ENCODE data around the gene SLC25A36.
"Not testable (repeated sequence)": the region's sequence is repeated elsewhere in the genome, so short reads cannot be mapped to it uniquely, and the experiment has no call there.

SLC25A36 gene

GRCh38 chr3:140980663-140981062 is 39.0 kb downstream of the SLC25A36 start:
- H3K4me1 ChIP-seq (ENCODE audit: control insufficient read depth in 1 of 2, insufficient read depth in 2 of 2, low read length in 2 of 2): no peaks in the 10 kb centered on the region
- no peak overlapping the region for H3K23ac ChIP-seq (ENCODE audit: low read length)
- H4K91ac ChIP-seq (ENCODE audit: low read depth, low read length): no peak overlapping the region
- H3K79me2 ChIP-seq (ENCODE audit: control insufficient read depth, insufficient read depth, low read length, poor library complexity): no peaks in the 10 kb centered on the region
- H2BK12ac ChIP-seq (ENCODE audit: low read length): no peak overlapping the region
- H3K27ac ChIP-seq (ENCODE audit: low read depth, low read length): no peak overlapping the region
- H3K4ac ChIP-seq (ENCODE audit: low read depth, low read length): no peak overlapping the region
- peaks cover 0 to 2% of the 10 kb centered on the region in 2 experiments for H3K36me3 ChIP-seq (ENCODE audit: control insufficient read depth in 1 of 2, insufficient read depth in 2 of 2, low read length in 2 of 2)
- no peak overlapping the region for H4K8ac ChIP-seq (ENCODE audit: low read depth, low read length)
- no peak overlapping the region for H3K14ac ChIP-seq (ENCODE audit: low read length)
- no peak for DNase-seq
- H3K4me2 ChIP-seq (ENCODE audit: low read length): no peak overlapping the region
- no peak overlapping the region for H2BK120ac ChIP-seq (ENCODE audit: insufficient read depth, low read length, poor library complexity)
- no peak overlapping the region for H3K4me3 ChIP-seq (ENCODE audit: low read depth, low read length)
- H3K18ac ChIP-seq (ENCODE audit: low read length): no peak overlapping the region
- no peak overlapping the region for H2BK5ac ChIP-seq (ENCODE audit: low read depth, low read length, poor library complexity)
- no peak overlapping the region for H3K9ac ChIP-seq (ENCODE audit: low read length)
- H4K12ac ChIP-seq (ENCODE audit: low read depth, low read length): no peak overlapping the region
- H3K79me1 ChIP-seq (ENCODE audit: low read length): no peaks in the 10 kb centered on the region
- no CpG with 5 or more reads among the region's 4 CpGs for WGBS (ENCODE audit: extremely low coverage, insufficient coverage, insufficient read length)
- no peaks in the 10 kb centered on the region for H3K27me3 ChIP-seq (ENCODE audit: insufficient read depth, low read length)
- no peak overlapping the region for H2AK5ac ChIP-seq (ENCODE audit: low read length)
- no peaks in the 10 kb centered on the region for H3K9me3 ChIP-seq (ENCODE audit: insufficient read depth, low read depth, low read length)
- no peak overlapping the region for H2AFZ ChIP-seq (ENCODE audit: insufficient read depth, low read length, poor library complexity)

DNA sequence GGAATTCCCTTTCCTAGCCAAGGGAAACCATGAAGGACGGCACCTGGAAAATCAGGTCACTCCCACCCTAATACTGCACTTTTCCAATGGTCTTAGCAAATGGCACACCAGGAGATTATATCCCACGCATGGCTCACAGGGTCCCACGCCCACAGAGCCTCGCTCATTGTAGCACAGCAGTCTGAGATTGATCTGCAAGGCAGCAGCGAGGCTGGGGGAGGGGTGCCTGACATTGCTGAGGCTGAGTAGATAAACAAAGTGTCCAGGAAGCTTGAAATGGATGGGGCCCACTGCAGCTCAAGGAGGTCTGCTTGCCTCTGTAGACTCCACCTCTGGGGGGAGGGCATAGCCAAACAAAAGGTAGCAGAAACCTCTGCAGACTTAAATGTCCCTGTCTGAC is 46.2 kb downstream of the SLC25A36 start:
- not testable (repeated sequence) for H2BK5ac ChIP-seq (ENCODE audit: low read depth, low read length, poor library complexity); H3K9me3 ChIP-seq (ENCODE audit: insufficient read depth, low read depth, low read length); H3K36me3 ChIP-seq (ENCODE audit: control insufficient read depth in 1 of 2, insufficient read depth in 2 of 2, low read length in 2 of 2); H3K4me1 ChIP-seq (ENCODE audit: control insufficient read depth in 1 of 2, insufficient read depth in 2 of 2, low read length in 2 of 2); H3K4me2 ChIP-seq (ENCODE audit: low read length); H3K27ac ChIP-seq (ENCODE audit: low read depth, low read length); H3K9ac ChIP-seq (ENCODE audit: low read length); H3K79me1 ChIP-seq (ENCODE audit: low read length); H2BK120ac ChIP-seq (ENCODE audit: insufficient read depth, low read length, poor library complexity); DNase-seq; H3K79me2 ChIP-seq (ENCODE audit: control insufficient read depth, insufficient read depth, low read length, poor library complexity); H2BK12ac ChIP-seq (ENCODE audit: low read length); H3K23ac ChIP-seq (ENCODE audit: low read length); H4K12ac ChIP-seq (ENCODE audit: low read depth, low read length); H2AFZ ChIP-seq (ENCODE audit: insufficient read depth, low read length, poor library complexity); H4K8ac ChIP-seq (ENCODE audit: low read depth, low read length); H3K4ac ChIP-seq (ENCODE audit: low read depth, low read length); H4K91ac ChIP-seq (ENCODE audit: low read depth, low read length); H3K27me3 ChIP-seq (ENCODE audit: insufficient read depth, low read length); H2AK5ac ChIP-seq (ENCODE audit: low read length); H3K14ac ChIP-seq (ENCODE audit: low read length); H3K4me3 ChIP-seq (ENCODE audit: low read depth, low read length); H3K18ac ChIP-seq (ENCODE audit: low read length)
- WGBS (ENCODE audit: extremely low coverage, insufficient coverage, insufficient read length): no CpG with 5 or more reads among the region's 5 CpGs

DNA sequence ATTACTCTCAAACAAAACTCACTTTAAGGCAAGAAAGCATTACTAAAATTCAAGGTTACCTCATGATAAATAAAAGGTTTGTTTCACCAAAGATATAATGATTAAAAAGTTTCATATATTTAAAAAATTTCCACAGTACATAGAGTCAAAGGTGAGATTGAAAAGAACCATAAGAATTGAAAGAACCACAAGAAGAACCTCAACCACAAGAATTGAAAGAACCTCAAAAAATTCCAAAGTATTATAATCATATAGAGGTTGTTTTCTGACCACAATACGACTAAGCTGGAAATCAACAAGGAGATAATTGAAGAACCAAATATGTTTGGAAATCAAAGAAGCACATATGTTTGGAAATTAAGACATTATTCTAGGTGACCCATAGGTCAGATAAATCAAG is 52.7 kb downstream of the SLC25A36 start:
- Histone ChIP-seq H4K91ac (ENCODE audit: low read depth, low read length) (no peak overlapping the region), H3K27ac (ENCODE audit: low read depth, low read length) (no peak overlapping the region), H3K18ac (ENCODE audit: low read length) (no peak overlapping the region), H3K23ac (ENCODE audit: low read length) (no peak overlapping the region), H3K4me3 (ENCODE audit: low read depth, low read length) (no peak overlapping the region), H3K9ac (ENCODE audit: low read length) (no peak overlapping the region), H3K9me3 (ENCODE audit: insufficient read depth, low read depth, low read length) (no peaks in the 10 kb centered on the region), H2AFZ (ENCODE audit: insufficient read depth, low read length, poor library complexity) (no peak overlapping the region), H3K79me2 (ENCODE audit: control insufficient read depth, insufficient read depth, low read length, poor library complexity) (no peaks in the 10 kb centered on the region), H2BK12ac (ENCODE audit: low read length) (no peak overlapping the region), H4K8ac (ENCODE audit: low read depth, low read length) (no peak overlapping the region), H3K4me2 (ENCODE audit: low read length) (no peak overlapping the region), H3K27me3 (ENCODE audit: insufficient read depth, low read length) (no peaks in the 10 kb centered on the region), H3K79me1 (ENCODE audit: low read length) (no peaks in the 10 kb centered on the region), H3K4me1 (ENCODE audit: control insufficient read depth in 1 of 2, insufficient read depth in 2 of 2, low read length in 2 of 2) (no peaks in the 10 kb centered on the region), H2AK5ac (ENCODE audit: low read length) (no peak overlapping the region), H4K12ac (ENCODE audit: low read depth, low read length) (no peak overlapping the region), H3K14ac (ENCODE audit: low read length) (no peak overlapping the region), H2BK5ac (ENCODE audit: low read depth, low read length, poor library complexity) (no peak overlapping the region), H3K4ac (ENCODE audit: low read depth, low read length) (no peak overlapping the region), H2BK120ac (ENCODE audit: insufficient read depth, low read length, poor library complexity) (no peak overlapping the region), H3K36me3 (ENCODE audit: control insufficient read depth in 1 of 2, insufficient read depth in 2 of 2, low read length in 2 of 2) (no peaks in the 10 kb centered on the region)
- WGBS (ENCODE audit: extremely low coverage, insufficient coverage, insufficient read length): no CpG with 5 or more reads among the region's 1 CpG
- DNase-seq: peak in 1 of 2 donors; percentile 77

- H4K12ac ChIP-seq (ENCODE audit: low read depth, low read length); H3K27ac ChIP-seq (ENCODE audit: low read depth, low read length); H3K9ac ChIP-seq (ENCODE audit: low read length); H3K79me2 ChIP-seq (ENCODE audit: control insufficient read depth, insufficient read depth, low read length, poor library complexity); H3K79me1 ChIP-seq (ENCODE audit: low read length); H2BK12ac ChIP-seq (ENCODE audit: low read length); H2BK120ac ChIP-seq (ENCODE audit: insufficient read depth, low read length, poor library complexity); H2BK5ac ChIP-seq (ENCODE audit: low read depth, low read length, poor library complexity); H3K27me3 ChIP-seq (ENCODE audit: insufficient read depth, low read length); H3K23ac ChIP-seq (ENCODE audit: low read length); DNase-seq; H3K4me3 ChIP-seq (ENCODE audit: low read depth, low read length); H3K4ac ChIP-seq (ENCODE audit: low read depth, low read length); H4K91ac ChIP-seq (ENCODE audit: low read depth, low read length); H3K36me3 ChIP-seq (ENCODE audit: control insufficient read depth in 1 of 2, insufficient read depth in 2 of 2, low read length in 2 of 2); H4K8ac ChIP-seq (ENCODE audit: low read depth, low read length); H3K14ac ChIP-seq (ENCODE audit: low read length); H3K4me2 ChIP-seq (ENCODE audit: low read length); H2AK5ac ChIP-seq (ENCODE audit: low read length); H2AFZ ChIP-seq (ENCODE audit: insufficient read depth, low read length, poor library complexity); H3K9me3 ChIP-seq (ENCODE audit: insufficient read depth, low read depth, low read length); H3K18ac ChIP-seq (ENCODE audit: low read length); H3K4me1 ChIP-seq (ENCODE audit: control insufficient read depth in 1 of 2, insufficient read depth in 2 of 2, low read length in 2 of 2): not testable (repeated sequence)
- no CpG with 5 or more reads among the region's 2 CpGs for WGBS (ENCODE audit: extremely low coverage, insufficient coverage, insufficient read length)
These were observed 53.2 kb downstream of the SLC25A36 start for GRCh38 chr3:140994861-140995260.

All from trophoblast cell (in vitro differentiated cells and primary cell).